ENCODE data around the gene MTG2.

- TF ChIP-seq CTCF (IDR thresholded peaks at IDR 0.05): no peak
- TF ChIP-seq POLR2A (IDR thresholded peaks at IDR 0.05): no peak
Observed at GRCh38 chr20:62174870-62175624, 7.8 kb upstream of the MTG2 start.
